PC-3 (cell line): ENCODE results near the gene NUFIP1. TPM values are rescaled to one million over a fixed set of nuclear protein-coding genes. Genes with fewer than 3 reads are reported as not detected.
"Not testable (repeated sequence)": the region's sequence is repeated elsewhere in the genome, so short reads cannot be mapped to it uniquely, and the experiment has no call there.

Source experiments
- ATAC-seq: fragments of 200-7000 bp; cut with Tn5 transposase; 2 replicates; pipeline ENCODE4 v1.9.1; 2020; ENCODE audit warnings: mild to moderate bottlenecking, moderate library complexity
- BruUV-seq: library from RNA; stranded (reverse); fragments of 400-500 nt; replicated peaks from 2 replicates; lab custom pipeline; 2021; lab: Mats Ljungman, UMichigan
- CTCF ChIA-PET: fragments of 300-600 bp; sonication (Branson Sonifier 250); formaldehyde crosslinking; loops from one replicate; lab custom pipeline; 2022; ENCODE audit warnings: antibody characterized with exemption; lab: Charles Lee
- POLR2A ChIA-PET: fragments of 300-600 bp; sonication (Branson Sonifier 250); formaldehyde crosslinking; loops from one replicate; lab custom pipeline; 2022; ENCODE audit warnings: antibody characterized with exemption; ENCODE audit not compliant: unreplicated experiment; lab: Charles Lee
- DNase-seq: peaks from one replicate; pipeline ENCODE4 v3.0.0-alpha.2; 2015
- H2AFZ ChIP-seq: fragments of 300-600 bp; sonication (generic); 2 replicates; pipeline ENCODE4 v1.6.0; 2016; ENCODE audit warnings: antibody characterized with exemption, low read length
- H3F3A ChIP-seq: fragments of 300-600 bp; sonication (generic); one replicate; pipeline ENCODE4 v1.6.0; 2017; ENCODE audit warnings: antibody characterized with exemption, low read length, control low read depth, mild to moderate bottlenecking; ENCODE audit not compliant: unreplicated experiment
- H3K27ac ChIP-seq: fragments of 300-600 bp; sonication (generic); 2 replicates; pipeline ENCODE4 v1.5.1; 2016; ENCODE audit warnings: mild to moderate bottlenecking, low read length
- H3K27me3 ChIP-seq: fragments of 300-600 bp; sonication (generic); 2 replicates; pipeline ENCODE4 v1.6.1; 2016; ENCODE audit warnings: low read length, mixed read lengths
- H3K36me3 ChIP-seq: fragments of 300-600 bp; sonication (generic); 2 replicates; pipeline ENCODE4 v1.6.1; 2016; ENCODE audit warnings: low read depth, mixed run types, low read length, mixed read lengths
- H3K4me1 ChIP-seq: fragments of 300-600 bp; sonication (generic); 2 replicates; pipeline ENCODE4 v1.5.1; 2016; ENCODE audit warnings: low read length; ENCODE audit not compliant: insufficient read depth
- H3K4me2 ChIP-seq: fragments of 300-600 bp; sonication (generic); 2 replicates; pipeline ENCODE4 v1.6.0; 2016; ENCODE audit warnings: low read length
- H3K4me3 ChIP-seq: fragments of 300-600 bp; sonication (generic); 2 replicates; pipeline ENCODE4 v1.5.1; 2016; ENCODE audit warnings: mild to moderate bottlenecking, low read length, mixed read lengths
- H3K79me2 ChIP-seq: fragments of 300-600 bp; sonication (generic); 2 replicates; pipeline ENCODE4 v1.6.1; 2017; ENCODE audit warnings: low read length, mixed read lengths
- H3K9ac ChIP-seq: fragments of 300-600 bp; sonication (generic); 2 replicates; pipeline ENCODE4 v1.6.0; 2016; ENCODE audit warnings: mild to moderate bottlenecking, low read length
- H3K9me2 ChIP-seq: fragments of 300-600 bp; sonication (generic); replicated peaks from 2 replicates; pipeline ENCODE4 v1.6.1; 2016; ENCODE audit warnings: mixed run types, low read length, mixed read lengths
- H3K9me3 ChIP-seq: fragments of 300-600 bp; sonication (generic); 2 replicates; pipeline ENCODE4 v1.6.1; 2016; ENCODE audit warnings: low read length, mixed read lengths
- H4K20me1 ChIP-seq: fragments of 300-600 bp; sonication (generic); 2 replicates; pipeline ENCODE4 v1.6.1; 2016; ENCODE audit warnings: low read length, mixed read lengths
- EZH2 ChIP-seq: fragments of 300-600 bp; sonication (generic); IDR thresholded peaks from one replicate; pipeline ENCODE4 v1.6.1; 2017; ENCODE audit warnings: antibody characterized with exemption, mild to moderate bottlenecking, low read length; ENCODE audit not compliant: unreplicated experiment
- EZH2phosphoT487 ChIP-seq: fragments of 300-600 bp; sonication (generic); IDR thresholded peaks from 2 replicates; pipeline ENCODE4 v1.6.1; 2018; ENCODE audit warnings: mild to moderate bottlenecking, antibody characterized with exemption, low read length, borderline replicate concordance
- intact Hi-C: fragments of 100-400 bp; cut with micrococcal nuclease; formaldehyde crosslinking; loops from 2 replicates; pipeline ENCODE4 v1.9.0; 2023
- total RNA-seq: library from RNA; depleted of rRNA; stranded (reverse); fragments of >200 nt; gene quantifications from 2 replicates; pipeline ENCODE4 v1.2.3, GENCODE V29; 2014
- TF ChIP-seq, protein P1 (sequence below): fragments of 300-600 bp; sonication (generic); conservative IDR thresholded peaks from 2 replicates; pipeline ENCODE4 v1.5.1; 2017; ENCODE audit warnings: antibody characterized with exemption, low read depth, mild to moderate bottlenecking, low read length

NUFIP1 gene
- total RNA-seq, 1 experiment from 2014 or later, result 4.0 TPM

DNA sequence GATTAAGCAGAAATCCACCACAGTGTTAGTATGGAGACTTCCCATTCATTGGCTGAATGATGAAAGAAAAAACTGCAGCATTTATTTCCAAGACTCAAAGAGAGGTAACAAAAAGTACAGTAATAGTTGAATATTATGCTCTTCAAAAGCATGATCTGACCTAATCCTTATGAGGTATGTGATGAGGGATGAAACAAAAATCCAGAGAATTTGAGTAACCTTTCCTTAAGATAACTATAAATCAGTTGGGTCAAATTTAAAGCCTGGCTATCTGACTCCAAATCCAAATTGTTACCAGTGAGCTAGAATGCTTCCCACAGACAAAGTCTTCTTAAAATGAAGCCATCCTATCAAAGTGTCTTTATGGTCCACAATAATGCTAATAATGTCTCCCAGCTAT, 38.1 kb downstream of the NUFIP1 start:
- POLR2A ChIA-PET, result no interaction called here
- BruUV-seq, result no TSS peak
- ATAC-seq, result no peak

DNA sequence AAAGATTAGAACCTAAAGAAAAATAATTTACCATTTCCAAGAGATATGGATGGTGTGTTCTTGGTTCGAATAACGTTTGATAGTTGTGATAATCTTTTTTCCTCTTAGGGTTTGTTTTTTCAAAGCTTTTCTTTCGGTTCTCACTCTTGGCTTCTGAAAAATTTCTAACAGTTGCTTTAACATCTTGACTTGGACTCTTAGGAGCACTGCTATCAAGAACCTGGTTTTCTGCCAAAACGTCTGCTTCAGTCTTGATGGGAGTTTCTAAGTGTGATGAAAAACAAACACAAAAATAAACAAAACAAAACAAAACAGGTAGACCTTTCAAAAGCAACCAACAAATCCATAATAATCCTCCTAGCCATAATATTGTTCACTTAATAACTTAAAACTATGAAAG, 45.9 kb downstream of the NUFIP1 start:
- H3K4me3 ChIP-seq, POLR2A ChIA-PET, H3K27ac ChIP-seq, H3K27me3 ChIP-seq, H3K9me2 ChIP-seq, H3K36me3 ChIP-seq, H3K9ac ChIP-seq, H3K4me2 ChIP-seq, intact Hi-C loops, H3F3A ChIP-seq, H3K79me2 ChIP-seq, DNase-seq, H2AFZ ChIP-seq, BruUV-seq, H3K9me3 ChIP-seq, CTCF ChIA-PET, H4K20me1 ChIP-seq, ATAC-seq, H3K4me1 ChIP-seq: not testable (repeated sequence)

More for the DNA sequence above, 38.1 kb downstream of the NUFIP1 start:
- H3K9me3 ChIP-seq, result no peaks in the 10 kb centered on the region
- H3K4me3 ChIP-seq, result no peak overlapping the region
- H3K9me2 ChIP-seq, result no peaks in the 10 kb centered on the region
- no peaks in the 10 kb centered on the region; the same call in 1 of the 2 replicates for H3K36me3 ChIP-seq
- H2AFZ ChIP-seq, result no peak overlapping the region
- H3K27me3 ChIP-seq, result no peaks in the 10 kb centered on the region
- intact Hi-C loops, result no loop called here
- H3K4me1 ChIP-seq, result peaks cover 4% of the 10 kb centered on the region; the same call in 1 of the 2 replicates
- H3F3A ChIP-seq, result no peaks in the 10 kb centered on the region
- H3K79me2 ChIP-seq, result no peaks in the 10 kb centered on the region
- CTCF ChIA-PET, result no interaction called here
- DNase-seq, result no peak
- H3K9ac ChIP-seq, result no peak overlapping the region
- H4K20me1 ChIP-seq, result no peaks in the 10 kb centered on the region
- no peak for TF ChIP-seq EZH2phosphoT487
- TF ChIP-seq, protein P1, sequence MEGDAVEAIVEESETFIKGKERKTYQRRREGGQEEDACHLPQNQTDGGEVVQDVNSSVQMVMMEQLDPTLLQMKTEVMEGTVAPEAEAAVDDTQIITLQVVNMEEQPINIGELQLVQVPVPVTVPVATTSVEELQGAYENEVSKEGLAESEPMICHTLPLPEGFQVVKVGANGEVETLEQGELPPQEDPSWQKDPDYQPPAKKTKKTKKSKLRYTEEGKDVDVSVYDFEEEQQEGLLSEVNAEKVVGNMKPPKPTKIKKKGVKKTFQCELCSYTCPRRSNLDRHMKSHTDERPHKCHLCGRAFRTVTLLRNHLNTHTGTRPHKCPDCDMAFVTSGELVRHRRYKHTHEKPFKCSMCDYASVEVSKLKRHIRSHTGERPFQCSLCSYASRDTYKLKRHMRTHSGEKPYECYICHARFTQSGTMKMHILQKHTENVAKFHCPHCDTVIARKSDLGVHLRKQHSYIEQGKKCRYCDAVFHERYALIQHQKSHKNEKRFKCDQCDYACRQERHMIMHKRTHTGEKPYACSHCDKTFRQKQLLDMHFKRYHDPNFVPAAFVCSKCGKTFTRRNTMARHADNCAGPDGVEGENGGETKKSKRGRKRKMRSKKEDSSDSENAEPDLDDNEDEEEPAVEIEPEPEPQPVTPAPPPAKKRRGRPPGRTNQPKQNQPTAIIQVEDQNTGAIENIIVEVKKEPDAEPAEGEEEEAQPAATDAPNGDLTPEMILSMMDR, result no peak
- TF ChIP-seq EZH2, result no peak
- H3K27ac ChIP-seq, result no peak overlapping the region
- no peak overlapping the region for H3K4me2 ChIP-seq

DNA sequence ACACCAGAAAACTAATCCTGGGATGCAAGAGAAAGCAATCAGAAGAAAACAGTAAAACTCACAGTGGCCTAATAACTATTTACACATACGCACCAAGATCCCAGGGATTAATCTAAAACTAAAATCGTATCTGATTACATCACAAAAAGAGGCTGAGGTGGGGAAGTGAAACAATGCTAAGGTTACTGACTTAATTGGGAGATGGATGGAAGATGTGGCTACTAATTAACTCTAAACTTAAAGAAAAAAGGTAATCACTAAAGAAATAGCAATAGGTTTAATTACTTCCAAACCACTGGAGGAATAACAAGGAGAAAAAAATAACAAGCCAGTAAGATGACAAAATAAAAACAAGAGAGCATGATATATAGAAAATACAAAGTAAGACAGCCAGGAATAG, 50.4 kb downstream of the NUFIP1 start:
- ATAC-seq, result no peak
- Histone ChIP-seq H3K9me2 (no peaks in the 10 kb centered on the region), H3K36me3 (0 out of 2 replicates have a peak, but pooled peaks cover 2% of the 10 kb centered on the region), H2AFZ (no peak overlapping the region), H3K79me2 (no peaks in the 10 kb centered on the region), H3F3A (peaks cover 6% of the 10 kb centered on the region), H3K27me3 (no peaks in the 10 kb centered on the region), H3K4me2 (no peak overlapping the region), H3K9ac (no peak overlapping the region), H4K20me1 (no peaks in the 10 kb centered on the region), H3K4me3 (no peak overlapping the region), H3K27ac (no peak overlapping the region), H3K9me3 (no peaks in the 10 kb centered on the region), H3K4me1 (peaks cover 20% of the 10 kb centered on the region)
- TF ChIP-seq EZH2phosphoT487, result no peak
- TF ChIP-seq, protein P1, result no peak
- ChIA-PET POLR2A (no interaction called here), CTCF (no interaction called here)
- DNase-seq, result no peak
- intact Hi-C loops, result no loop called here
- no TSS peak for BruUV-seq
